Keratinocyte (primary cell): Measurements from ENCODE around the gene CYP2D6. TPM values are rescaled to one million over a fixed set of nuclear protein-coding genes. Genes with fewer than 3 reads are reported as not detected.
"Not testable (repeated sequence)": the region's sequence is repeated elsewhere in the genome, so short reads cannot be mapped to it uniquely, and the experiment has no call there.

Experiments
- DNase-seq: peaks from one replicate; pipeline ENCODE4 v3.0.0-alpha.2; 2011; ENCODE audit warnings: low read depth, missing footprints, low spot score
- FAIRE-seq: peaks from 2 replicates; lab custom pipeline; 2011; peaks lifted over from hg19 to GRCh38; lab: Jason Lieb, UNC
- H2AFZ ChIP-seq: 2 replicates; pipeline ENCODE4 v1.6.0; 2012; ENCODE audit warnings: low read length, control low read depth, inconsistent platforms; ENCODE audit not compliant: control insufficient read depth
- H3K27ac ChIP-seq: 2 replicates; pipeline ENCODE4 v1.5.1; 2011; ENCODE audit warnings: low read length; ENCODE audit not compliant: control insufficient read depth, insufficient read depth
- H3K27me3 ChIP-seq: 3 replicates; pipeline ENCODE4 v1.6.0; 2011; ENCODE audit warnings: low read length; ENCODE audit not compliant: control insufficient read depth, insufficient read depth; ENCODE audit errors: extremely low read depth
- H3K36me3 ChIP-seq, 2 experiments: 2 replicates in 1 of 2; 3 replicates in 1 of 2; pipeline ENCODE4 v1.5.1; 2011; ENCODE audit warnings: low read length in 2 of 2, mild to moderate bottlenecking in 1 of 2; ENCODE audit not compliant: control insufficient read depth in 2 of 2, insufficient read depth in 2 of 2; ENCODE audit errors: extremely low read depth in 1 of 2
- H3K4me1 ChIP-seq: 3 replicates; pipeline ENCODE4 v1.5.1; 2011; ENCODE audit warnings: low read length; ENCODE audit not compliant: control insufficient read depth, insufficient read depth; ENCODE audit errors: extremely low read depth
- H3K4me2 ChIP-seq: 3 replicates; pipeline ENCODE4 v1.6.0; 2011; ENCODE audit warnings: low read depth, low read length; ENCODE audit not compliant: control insufficient read depth, insufficient read depth; ENCODE audit errors: extremely low read depth
- H3K4me3 ChIP-seq, 3 experiments: fragments of 200-600 bp in 1 of 3; sonication (generic) in 1 of 3; 2 replicates in 2 of 3; 3 replicates in 1 of 3; pipeline ENCODE4 v1.5.1; 2011 to 2016; ENCODE audit warnings: low read length in 3 of 3, mild to moderate bottlenecking in 3 of 3, control low read depth in 2 of 3, inconsistent platforms in 1 of 3, low read depth in 1 of 3, mixed read lengths in 1 of 3, mixed run types in 1 of 3, moderate library complexity in 1 of 3; ENCODE audit not compliant: control insufficient read depth in 2 of 3, insufficient read depth in 2 of 3; ENCODE audit errors: extremely low read depth in 1 of 3
- H3K79me2 ChIP-seq: 2 replicates; pipeline ENCODE4 v1.6.0; 2012; ENCODE audit warnings: low read length; ENCODE audit not compliant: control insufficient read depth, insufficient read depth
- H3K9ac ChIP-seq: 3 replicates; pipeline ENCODE4 v1.6.0; 2011; ENCODE audit warnings: low read length; ENCODE audit not compliant: control insufficient read depth, insufficient read depth; ENCODE audit errors: extremely low read depth
- H3K9me1 ChIP-seq: 3 replicates; pipeline ENCODE4 v1.6.0; 2011; ENCODE audit warnings: low read length; ENCODE audit not compliant: control insufficient read depth, insufficient read depth; ENCODE audit errors: extremely low read depth
- H3K9me3 ChIP-seq: 2 replicates; pipeline ENCODE4 v1.5.1; 2012; ENCODE audit warnings: low read depth, low read length; ENCODE audit not compliant: control insufficient read depth
- H4K20me1 ChIP-seq: 3 replicates; pipeline ENCODE4 v1.6.0; 2011; ENCODE audit warnings: low read length; ENCODE audit not compliant: control insufficient read depth, insufficient read depth; ENCODE audit errors: extremely low read depth
- EZH2 ChIP-seq: IDR thresholded peaks from one replicate; pipeline ENCODE4 v1.6.1; 2012; ENCODE audit warnings: inconsistent platforms, mild to moderate bottlenecking, low read length, moderate library complexity
- dilution Hi-C: fragments of 300-500 bp; cut with MboI; formaldehyde crosslinking; loops from one replicate; pipeline ENCODE4 v1.7.0; 2020; ENCODE audit warnings: low sequenced_read_pairs; ENCODE audit not compliant: extremely low pct_ligation_motif_present
- polyA plus RNA-seq, 5 experiments: library from polyadenylated mRNA; depleted of rRNA in 3 of 5; stranded (reverse) in 3 of 5; stranded (forward) in 1 of 5; unstranded in 1 of 5; fragments of >200 nt; gene quantifications; 1 replicate in 1 of 5; 2 replicates in 3 of 5; 3 replicates in 1 of 5; pipeline versions ENCODE4 v1.2.1 to v1.2.3, GENCODE V29; 2011 to 2012; ENCODE audit warnings: missing spikeins in 2 of 5, low read depth in 1 of 5, low replicate concordance in 1 of 5
- TF ChIP-seq, protein P1 (sequence below), 3 experiments: IDR thresholded peaks in 1 of 3; conservative IDR thresholded peaks in 1 of 3; optimal IDR thresholded peaks in 1 of 3; 2 replicates in 2 of 3; 3 replicates in 1 of 3; pipeline versions ENCODE3 to v1.5.1; 2011; ENCODE audit warnings: low read length in 3 of 3, mild to moderate bottlenecking in 3 of 3, moderate library complexity in 2 of 3, control low read depth in 1 of 3, inconsistent platforms in 1 of 3; ENCODE audit not compliant: insufficient read depth in 2 of 3; ENCODE audit errors: extremely low read depth in 1 of 3

Gene CYP2D6
- polyA plus RNA-seq, 1 donor (not counting 4 experiments of a cell fraction or from before 2014, with no cell fraction given): 0.81 TPM

DNA sequence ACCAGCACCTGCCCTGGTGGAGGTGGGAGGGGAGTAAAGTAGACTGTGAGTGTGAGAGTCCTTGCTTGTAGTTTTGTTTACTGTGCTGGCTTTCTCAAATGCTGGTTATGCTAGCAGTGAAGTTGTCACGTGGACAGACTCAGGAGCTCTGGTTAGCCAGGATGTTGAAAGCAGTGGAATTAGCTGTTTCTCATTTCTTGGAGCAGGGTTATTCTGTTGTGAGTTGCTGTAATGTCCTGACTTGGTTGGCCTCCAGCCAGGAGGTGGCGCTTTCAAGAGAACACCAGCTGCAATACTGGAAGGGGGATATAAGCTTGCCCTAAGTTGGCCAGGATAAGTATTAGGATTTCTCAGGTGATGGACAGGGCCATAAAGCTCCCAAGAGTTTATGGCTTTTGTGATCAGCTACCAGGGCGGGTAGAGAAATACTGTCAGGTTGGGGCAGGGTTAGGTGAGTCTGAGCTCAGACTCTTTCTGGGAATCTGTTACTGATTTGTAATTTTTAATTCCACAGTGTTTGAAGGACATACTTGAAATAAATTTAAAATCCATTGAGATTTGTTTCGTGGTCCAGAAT lies 13.7 kb downstream of the CYP2D6 start:
- Histone ChIP-seq H3K36me3 (no peaks in the 10 kb centered on the region), H3K9me3 (peaks cover 11% of the 10 kb centered on the region), H3K27ac (no peak overlapping the region), H3K79me2 (no peaks in the 10 kb centered on the region), H3K4me2 (no peak overlapping the region), H3K9ac (no peak overlapping the region), H3K27me3 (no peaks in the 10 kb centered on the region), H3K4me1 (no peaks in the 10 kb centered on the region), H3K4me3 (no peak overlapping the region), H2AFZ (no peak overlapping the region), H4K20me1 (no peaks in the 10 kb centered on the region), H3K9me1 (no peaks in the 10 kb centered on the region)
- dilution Hi-C loops: no loop called here
- no peak for TF ChIP-seq EZH2
- TF ChIP-seq, protein P1, sequence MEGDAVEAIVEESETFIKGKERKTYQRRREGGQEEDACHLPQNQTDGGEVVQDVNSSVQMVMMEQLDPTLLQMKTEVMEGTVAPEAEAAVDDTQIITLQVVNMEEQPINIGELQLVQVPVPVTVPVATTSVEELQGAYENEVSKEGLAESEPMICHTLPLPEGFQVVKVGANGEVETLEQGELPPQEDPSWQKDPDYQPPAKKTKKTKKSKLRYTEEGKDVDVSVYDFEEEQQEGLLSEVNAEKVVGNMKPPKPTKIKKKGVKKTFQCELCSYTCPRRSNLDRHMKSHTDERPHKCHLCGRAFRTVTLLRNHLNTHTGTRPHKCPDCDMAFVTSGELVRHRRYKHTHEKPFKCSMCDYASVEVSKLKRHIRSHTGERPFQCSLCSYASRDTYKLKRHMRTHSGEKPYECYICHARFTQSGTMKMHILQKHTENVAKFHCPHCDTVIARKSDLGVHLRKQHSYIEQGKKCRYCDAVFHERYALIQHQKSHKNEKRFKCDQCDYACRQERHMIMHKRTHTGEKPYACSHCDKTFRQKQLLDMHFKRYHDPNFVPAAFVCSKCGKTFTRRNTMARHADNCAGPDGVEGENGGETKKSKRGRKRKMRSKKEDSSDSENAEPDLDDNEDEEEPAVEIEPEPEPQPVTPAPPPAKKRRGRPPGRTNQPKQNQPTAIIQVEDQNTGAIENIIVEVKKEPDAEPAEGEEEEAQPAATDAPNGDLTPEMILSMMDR (optimal IDR thresholded peaks at IDR 0.05 in 1 of 3, IDR thresholded peaks at IDR 0.05 in 1 of 3, conservative IDR thresholded peaks at IDR 0.05 in 1 of 3; ENCODE audit: extremely low read depth in 1 of 3, insufficient read depth in 2 of 3, low read length in 3 of 3): no peak
- peak; percentile 46 for FAIRE-seq
- DNase-seq: no peak

DNA sequence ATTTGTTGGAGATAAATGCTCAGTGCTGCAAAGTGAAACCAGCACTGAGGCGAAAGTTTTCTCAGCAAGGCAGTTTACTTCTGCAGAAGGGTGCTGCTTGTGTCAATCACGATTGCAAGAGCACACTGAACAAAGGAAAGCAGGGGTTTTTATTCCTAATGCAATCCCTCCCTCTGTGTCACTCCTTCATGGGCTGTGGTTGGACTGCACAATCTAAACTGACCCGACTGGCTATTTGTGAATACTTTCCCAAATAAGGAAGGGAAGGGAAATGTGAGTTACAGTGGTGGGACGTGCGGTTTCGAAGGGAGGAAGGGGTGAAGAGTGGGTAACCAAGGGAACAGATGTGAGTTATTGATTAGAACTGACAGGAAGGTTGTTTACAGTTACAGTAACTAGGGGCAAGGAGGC lies 15.2 kb downstream of the CYP2D6 start:
- H3K27ac ChIP-seq, H3K4me3 ChIP-seq, H3K4me2 ChIP-seq, H3K36me3 ChIP-seq, H2AFZ ChIP-seq, DNase-seq, FAIRE-seq, dilution Hi-C loops, H3K79me2 ChIP-seq, H3K9ac ChIP-seq, H4K20me1 ChIP-seq, H3K9me1 ChIP-seq, H3K27me3 ChIP-seq, H3K4me1 ChIP-seq: not testable (repeated sequence)
- H3K9me3 ChIP-seq: peaks cover 11% of the 10 kb centered on the region

DNA sequence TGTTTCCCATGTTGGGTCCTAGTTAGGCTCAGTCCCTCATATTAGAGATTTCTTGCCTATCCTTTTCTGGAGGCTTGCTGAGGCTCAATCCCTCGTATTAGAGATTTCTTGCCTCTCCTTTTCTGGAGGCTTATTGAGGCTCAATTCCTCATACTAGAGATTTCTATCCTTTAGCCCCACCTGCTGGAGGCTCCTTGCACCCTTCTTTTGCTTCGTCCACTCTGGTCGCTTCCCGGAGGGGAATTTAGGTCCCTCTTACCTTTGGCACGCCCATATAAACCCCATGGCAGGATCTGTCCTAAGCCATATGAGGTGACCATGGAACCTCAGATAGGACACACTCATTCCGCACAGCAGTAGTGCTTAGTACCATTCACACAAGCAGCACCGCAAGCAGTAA lies 15.9 kb downstream of the CYP2D6 start:
- H3K79me2 ChIP-seq: no peaks in the 10 kb centered on the region
- no peak overlapping the region for H2AFZ ChIP-seq
- dilution Hi-C loops: no loop called here
- H3K4me1 ChIP-seq: no peaks in the 10 kb centered on the region
- H3K9me1 ChIP-seq: no peaks in the 10 kb centered on the region
- TF ChIP-seq, protein P1 (optimal IDR thresholded peaks at IDR 0.05 in 1 of 3, IDR thresholded peaks at IDR 0.05 in 1 of 3, conservative IDR thresholded peaks at IDR 0.05 in 1 of 3; ENCODE audit: extremely low read depth in 1 of 3, insufficient read depth in 2 of 3, low read length in 3 of 3): peak; percentile 15 to 26 (median 19)
- no peak for TF ChIP-seq EZH2
- no peak overlapping the region for H3K27ac ChIP-seq
- no peak overlapping the region for H3K9ac ChIP-seq
- H3K4me3 ChIP-seq: no peak overlapping the region
- no peaks in the 10 kb centered on the region for H3K36me3 ChIP-seq
- no peak overlapping the region for H3K4me2 ChIP-seq
- no peaks in the 10 kb centered on the region for H4K20me1 ChIP-seq
- H3K9me3 ChIP-seq: peaks cover 11% of the 10 kb centered on the region
- H3K27me3 ChIP-seq: no peaks in the 10 kb centered on the region
- FAIRE-seq (no peak), DNase-seq (no peak)

DNA sequence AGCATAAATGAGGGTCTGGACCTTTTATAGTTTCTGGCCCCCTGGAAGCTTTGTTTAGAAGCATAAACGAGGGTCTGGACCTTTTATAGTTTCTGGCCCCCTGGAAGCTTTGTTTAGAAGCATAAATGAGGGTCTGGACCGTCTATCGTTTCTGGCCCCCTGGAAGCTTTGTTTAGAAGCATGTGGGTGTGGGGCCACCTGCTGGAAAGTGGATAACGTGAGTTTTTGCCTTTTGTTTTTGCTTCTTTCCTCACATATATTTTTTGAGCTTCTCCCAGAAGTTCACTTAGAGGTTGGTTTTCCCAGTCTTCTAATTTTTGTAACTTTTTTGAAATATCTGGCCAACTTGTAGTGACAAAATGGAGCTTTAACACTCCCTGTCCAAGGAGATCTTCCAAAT lies 17.8 kb downstream of the CYP2D6 start:
- FAIRE-seq, dilution Hi-C loops, H2AFZ ChIP-seq, H3K27ac ChIP-seq, H3K36me3 ChIP-seq, H3K9ac ChIP-seq, H4K20me1 ChIP-seq, DNase-seq, H3K9me1 ChIP-seq, H3K4me2 ChIP-seq, H3K4me1 ChIP-seq, H3K27me3 ChIP-seq, H3K4me3 ChIP-seq, H3K79me2 ChIP-seq: not testable (repeated sequence)
- peaks cover 11% of the 10 kb centered on the region for H3K9me3 ChIP-seq
